Ishikawa (cell line): ENCODE measurements around the gene CAVIN1.

ENCODE experiments used
- CEBPB ChIP-seq: IDR thresholded peaks from 2 replicates; pipeline ENCODE4 v1.6.1; 2012
- MAX ChIP-seq: IDR thresholded peaks from 2 replicates; pipeline ENCODE4 v1.6.1; 2012
- REST ChIP-seq: IDR thresholded peaks from 2 replicates; pipeline ENCODE4 v1.6.1; 2012; ENCODE audit warnings: low read depth, mild to moderate bottlenecking
- USF1 ChIP-seq: IDR thresholded peaks from 2 replicates; pipeline ENCODE4 v1.6.1; 2012
- YY1 ChIP-seq: IDR thresholded peaks from 2 replicates; pipeline ENCODE4 v1.6.1; 2012; ENCODE audit warnings: low read depth

GRCh38 chr17:42421136-42421506 lies 1.9 kb downstream of the CAVIN1 start:
- TF ChIP-seq YY1, result no peak
- TF ChIP-seq REST, result no peak
- TF ChIP-seq CEBPB, result no peak
- no peak for TF ChIP-seq USF1
- no peak for TF ChIP-seq MAX
